ENCODE data around the gene MMRN2. TPM values are rescaled to one million over a fixed set of nuclear protein-coding genes. Genes with fewer than 3 reads are reported as not detected.
"Not testable (repeated sequence)": the region's sequence is repeated elsewhere in the genome, so short reads cannot be mapped to it uniquely, and the experiment has no call there.

The MMRN2 gene
- total RNA-seq, 4 donors from 2014 or later: 27.6 to 81.2 (median 61.9) TPM

DNA sequence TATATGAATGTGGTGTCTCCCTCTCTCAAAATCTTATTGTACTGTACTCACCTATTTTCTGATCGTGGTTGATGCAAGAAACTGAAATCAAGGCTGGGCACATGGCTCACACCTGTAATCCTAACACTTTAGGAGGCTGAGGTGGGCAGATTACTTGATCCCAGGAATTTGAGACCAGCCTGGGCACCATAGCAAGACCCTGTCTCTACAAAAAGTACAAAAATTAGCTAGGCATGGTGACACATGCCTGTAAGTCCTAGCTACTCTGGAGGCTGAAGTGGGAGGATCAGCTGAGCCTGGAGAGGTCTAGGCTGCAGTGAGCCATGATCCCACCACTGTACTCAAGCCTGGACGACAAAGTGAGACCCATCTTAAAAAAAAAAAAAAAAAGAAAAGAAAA, 16.0 kb downstream of the MMRN2 start:
- H3K27ac ChIP-seq: no peak overlapping the region
- no peaks in the 10 kb centered on the region for H3K9me3 ChIP-seq
- H3K4me1 ChIP-seq: peaks cover 0 to 31% (median 6%) of the 10 kb centered on the region in 4 donors
- DNase-seq (ENCODE audit: low spot score in 2 of 2): no peak
- H3K4me3 ChIP-seq: no peak overlapping the region
- TF ChIP-seq POLR2A (IDR thresholded peaks at IDR 0.05) (no peak), CTCF (IDR thresholded peaks at IDR 0.05) (no peak), EP300 (IDR thresholded peaks at IDR 0.05) (no peak)
- peaks cover 0 to 13% (median 0%) of the 10 kb centered on the region in 3 donors for H3K36me3 ChIP-seq
- H3K27me3 ChIP-seq: no peaks in the 10 kb centered on the region
- 91% methylated on average over 2 of the region's 2 CpGs for WGBS, 2 donors

- Histone ChIP-seq H3K36me3 (peaks cover 0 to 18% (median 0%) of the 10 kb centered on the region in 3 donors), H3K9me3 (no peaks in the 10 kb centered on the region), H3K4me3 (no peak overlapping the region), H3K4me1 (peaks cover 0 to 24% (median 6%) of the 10 kb centered on the region in 4 donors), H3K27ac (no peak overlapping the region), H3K27me3 (no peaks in the 10 kb centered on the region)
- TF ChIP-seq CTCF (IDR thresholded peaks at IDR 0.05): no peak
- TF ChIP-seq POLR2A (IDR thresholded peaks at IDR 0.05): no peak
- no peak for TF ChIP-seq EP300 (IDR thresholded peaks at IDR 0.05)
- WGBS, 2 donors: 84 to 86% methylated on average over 6 of the region's 6 CpGs
- DNase-seq (ENCODE audit: low spot score in 2 of 2): no peak
Measured at GRCh38 chr10:86940677-86941076, 16.7 kb downstream of the MMRN2 start.

GRCh38 chr10:86940076-86940475, 17.3 kb downstream of the MMRN2 start:
- not testable (repeated sequence) for H3K27ac ChIP-seq; H3K9me3 ChIP-seq; H3K4me3 ChIP-seq; H3K27me3 ChIP-seq; DNase-seq (ENCODE audit: low spot score in 2 of 2)
- Histone ChIP-seq H3K4me1 (peaks cover 0 to 18% (median 3%) of the 10 kb centered on the region in 4 donors), H3K36me3 (peaks cover 0 to 18% (median 0%) of the 10 kb centered on the region in 3 donors)
- 87 to 90% methylated on average over 16 of the region's 16 CpGs for WGBS, 2 donors

DNA sequence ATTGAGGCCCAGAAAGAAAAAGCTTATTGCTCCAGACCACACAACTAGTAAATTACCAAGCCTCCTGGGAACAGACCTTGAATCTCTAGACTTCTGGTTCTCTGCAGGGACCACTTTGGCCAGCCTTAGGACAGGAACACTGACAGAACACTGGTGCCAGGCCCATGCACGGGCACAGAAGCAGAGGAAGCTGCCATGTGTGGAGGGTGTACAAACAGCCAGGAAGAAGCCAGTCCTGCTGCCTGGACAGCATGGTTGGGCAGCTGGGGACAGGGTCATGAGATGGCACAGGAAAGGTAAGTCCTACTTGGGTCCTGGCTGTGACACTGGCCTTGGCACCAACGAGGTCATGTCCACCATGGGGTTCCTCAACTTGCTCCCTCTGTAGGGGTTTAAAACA, 19.2 kb downstream of the MMRN2 start:
- DNase-seq (ENCODE audit: low spot score in 2 of 2): no peak
- H3K4me1 ChIP-seq: peaks cover 0 to 12% (median 0%) of the 10 kb centered on the region in 4 donors
- H3K27me3 ChIP-seq: no peaks in the 10 kb centered on the region
- H3K36me3 ChIP-seq: peaks cover 0 to 25% (median 0%) of the 10 kb centered on the region in 3 donors
- H3K27ac ChIP-seq: no peak overlapping the region
- TF ChIP-seq EP300 (IDR thresholded peaks at IDR 0.05): no peak
- TF ChIP-seq POLR2A (IDR thresholded peaks at IDR 0.05): no peak
- TF ChIP-seq CTCF (IDR thresholded peaks at IDR 0.05): no peak
- no peaks in the 10 kb centered on the region for H3K9me3 ChIP-seq
- WGBS, 2 donors: 80 to 92% methylated on average over 1 to 2 of the region's 2 CpGs
- H3K4me3 ChIP-seq: no peak overlapping the region

GRCh38 chr10:86937502-86938154, 19.8 kb downstream of the MMRN2 start:
- DNase-seq (ENCODE audit: low spot score in 2 of 2): no peak
- H3K4me1 ChIP-seq: peaks cover 0 to 11% (median 0%) of the 10 kb centered on the region in 4 donors
- H3K27me3 ChIP-seq: no peaks in the 10 kb centered on the region
- no peak overlapping the region for H3K27ac ChIP-seq
- no peaks in the 10 kb centered on the region for H3K9me3 ChIP-seq
- H3K36me3 ChIP-seq: peaks cover 0 to 22% (median 0%) of the 10 kb centered on the region in 3 donors
- WGBS, 2 donors: 73 to 75% methylated on average over 6 of the region's 6 CpGs
- H3K4me3 ChIP-seq: no peak overlapping the region
- TF ChIP-seq CTCF (IDR thresholded peaks at IDR 0.05) (no peak), EP300 (IDR thresholded peaks at IDR 0.05) (no peak), POLR2A (IDR thresholded peaks at IDR 0.05) (no peak)
